ENCODE measurements around the gene NOC4L.
"Not testable (repeated sequence)": the region's sequence is repeated elsewhere in the genome, so short reads cannot be mapped to it uniquely, and the experiment has no call there.

NOC4L gene

DNA sequence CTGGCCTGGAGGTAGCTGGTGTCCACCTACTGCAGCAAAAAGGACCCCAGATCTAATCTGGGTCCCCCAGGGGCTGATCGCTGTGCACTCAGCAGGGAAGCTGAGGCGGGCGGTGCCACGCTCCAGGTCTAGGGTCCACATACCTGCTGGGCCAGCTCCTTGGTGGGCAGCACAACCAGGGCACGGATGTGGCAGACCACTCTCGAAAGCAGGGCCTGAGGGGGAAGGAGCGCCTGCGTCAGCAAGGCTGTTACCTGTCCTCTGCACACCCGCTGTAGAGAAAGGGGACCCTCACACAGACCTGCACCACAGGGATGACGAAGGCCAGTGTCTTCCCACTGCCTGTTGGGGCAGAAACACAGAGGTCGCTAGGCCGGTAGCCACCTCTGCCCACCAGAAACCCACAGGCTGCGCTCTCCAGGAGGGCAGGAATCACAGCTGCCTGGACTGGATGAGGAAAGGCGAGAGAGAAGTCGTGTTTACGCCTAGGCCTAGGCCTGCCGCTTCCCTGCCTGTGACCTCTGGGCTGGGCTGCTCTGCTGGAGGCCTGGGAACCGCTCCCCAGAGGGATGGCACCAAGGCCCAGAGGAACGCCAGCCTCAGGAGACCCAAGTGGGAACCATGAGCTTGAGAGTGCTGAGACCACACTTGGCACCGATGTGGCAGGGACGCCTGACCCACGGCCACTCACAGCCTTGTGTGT lies 2.1 kb upstream of the NOC4L start:
- DNase-seq (ENCODE audit: insufficient read length, low spot score) (no peak), FAIRE-seq (no peak)

GRCh38 chr12:132142679-132143335 lies 1.4 kb upstream of the NOC4L start:
- FAIRE-seq, result no peak
- no peak for DNase-seq (ENCODE audit: insufficient read length, low spot score)

DNA sequence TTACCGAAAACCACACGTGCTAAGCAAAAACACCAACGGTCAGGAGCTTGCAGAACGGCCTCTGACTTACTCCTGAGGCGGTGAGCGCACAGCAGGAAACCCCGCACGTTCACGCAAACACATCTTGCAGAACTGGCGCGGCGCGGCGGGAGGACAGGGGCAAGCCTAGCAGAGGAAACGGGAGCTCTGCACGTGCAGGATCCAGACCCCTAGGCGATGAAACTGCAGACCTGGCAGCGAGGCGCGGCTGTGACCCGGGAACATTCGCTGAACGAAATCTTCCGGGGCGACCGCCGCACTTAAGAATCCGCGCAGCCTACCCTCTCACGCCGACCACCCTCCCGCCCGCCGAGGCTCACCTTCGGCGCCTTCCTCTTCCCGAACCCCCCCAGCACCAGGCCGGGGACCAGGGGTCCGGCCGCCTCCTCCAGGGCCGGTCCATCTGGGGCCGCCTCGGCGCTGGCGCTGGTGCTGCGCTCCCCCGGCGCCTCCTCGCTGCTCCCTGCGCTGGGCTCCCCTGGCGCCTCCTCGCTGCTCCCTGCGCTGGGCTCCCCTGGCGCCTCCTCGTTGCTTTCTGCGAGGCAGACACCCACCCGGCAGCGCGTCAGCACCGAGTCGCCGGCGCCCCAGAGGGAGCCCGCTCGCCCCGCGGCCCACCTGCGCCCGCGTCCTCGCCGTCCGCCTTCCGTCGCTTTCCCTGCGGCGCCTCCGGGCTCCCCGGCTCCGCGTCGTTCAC lies 753 bp upstream of the NOC4L start:
- FAIRE-seq (no peak), DNase-seq (ENCODE audit: insufficient read length, low spot score) (no peak)

DNA sequence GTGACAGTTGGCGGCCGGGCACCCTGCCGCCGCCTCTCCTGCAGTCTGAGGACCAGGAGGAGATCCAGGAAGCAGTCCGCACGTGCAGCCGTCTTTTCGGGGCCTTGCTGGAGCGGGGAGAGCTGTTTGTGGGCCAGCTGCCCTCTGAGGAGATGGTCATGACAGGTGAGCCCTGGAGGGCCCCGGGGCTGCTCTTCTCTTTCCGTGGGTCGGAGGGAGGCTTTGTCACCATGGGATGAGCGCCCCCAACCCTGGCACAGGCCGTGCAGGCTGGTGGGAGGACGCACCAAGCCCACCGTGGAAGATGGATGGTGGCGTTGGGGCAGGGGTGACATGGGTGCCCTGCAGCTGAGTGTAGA lies 532 bp downstream of the NOC4L start:
- no peak for FAIRE-seq
- DNase-seq (ENCODE audit: insufficient read length, low spot score), result no peak

DNA sequence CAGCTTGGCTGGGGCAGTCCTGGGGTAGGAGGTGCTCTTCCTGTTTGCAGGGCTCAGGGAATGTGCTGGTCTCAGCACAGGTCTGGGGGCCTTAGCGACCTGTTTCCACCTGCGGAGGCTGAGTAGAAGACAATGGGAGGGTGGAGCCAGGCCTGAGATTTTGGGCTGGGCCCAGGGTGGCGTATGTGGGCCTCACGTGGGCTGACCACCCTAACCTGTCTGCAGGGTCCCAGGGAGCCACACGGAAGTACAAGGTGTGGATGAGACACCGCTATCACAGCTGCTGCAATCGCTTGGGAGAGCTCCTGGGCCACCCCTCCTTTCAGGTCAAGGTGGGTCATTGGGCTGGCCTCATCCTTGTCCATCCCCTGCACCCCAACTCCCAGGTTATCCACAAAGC lies 1.1 kb downstream of the NOC4L start:
- DNase-seq (ENCODE audit: insufficient read length, low spot score), result no peak
- FAIRE-seq, result no peak

GRCh38 chr12:132146098-132146497 lies 1.8 kb downstream of the NOC4L start:
- no peak for DNase-seq (ENCODE audit: insufficient read length, low spot score)
- FAIRE-seq, result no peak

- FAIRE-seq (no peak), DNase-seq (ENCODE audit: insufficient read length, low spot score) (no peak)
Observed at GRCh38 chr12:132146772-132147422, 2.6 kb downstream of the NOC4L start.

- DNase-seq (ENCODE audit: insufficient read length, low spot score) (no peak), FAIRE-seq (no peak)
Observed at GRCh38 chr12:132147423-132148367, 3.4 kb downstream of the NOC4L start.

- DNase-seq (ENCODE audit: insufficient read length, low spot score) (no peak), FAIRE-seq (no peak)
Observed at GRCh38 chr12:132148368-132149045, 4.2 kb downstream of the NOC4L start.

GRCh38 chr12:132149526-132149925 lies 5.3 kb downstream of the NOC4L start:
- not testable (repeated sequence) for DNase-seq (ENCODE audit: insufficient read length, low spot score)
- FAIRE-seq, result peak; percentile 81

DNA sequence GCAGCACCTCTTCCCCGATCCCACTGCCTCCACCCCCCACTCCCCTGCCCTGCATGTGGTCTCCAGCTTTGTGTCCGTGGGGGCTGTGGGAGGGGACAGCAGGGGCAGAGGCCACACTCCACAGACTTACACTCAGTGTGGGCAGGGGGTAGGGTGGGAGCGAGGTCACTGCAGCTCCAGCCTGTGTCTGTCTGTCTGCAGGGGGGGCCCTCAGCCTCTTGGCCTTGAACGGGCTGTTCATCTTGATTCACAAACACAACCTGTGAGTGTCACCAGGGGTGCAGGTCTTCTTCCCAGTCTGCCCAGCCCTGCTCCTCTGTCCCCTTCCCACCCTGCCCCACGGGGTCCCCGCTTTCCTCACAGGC lies 6.5 kb downstream of the NOC4L start:
- DNase-seq (ENCODE audit: insufficient read length, low spot score), result no peak
- no peak for FAIRE-seq

DNA sequence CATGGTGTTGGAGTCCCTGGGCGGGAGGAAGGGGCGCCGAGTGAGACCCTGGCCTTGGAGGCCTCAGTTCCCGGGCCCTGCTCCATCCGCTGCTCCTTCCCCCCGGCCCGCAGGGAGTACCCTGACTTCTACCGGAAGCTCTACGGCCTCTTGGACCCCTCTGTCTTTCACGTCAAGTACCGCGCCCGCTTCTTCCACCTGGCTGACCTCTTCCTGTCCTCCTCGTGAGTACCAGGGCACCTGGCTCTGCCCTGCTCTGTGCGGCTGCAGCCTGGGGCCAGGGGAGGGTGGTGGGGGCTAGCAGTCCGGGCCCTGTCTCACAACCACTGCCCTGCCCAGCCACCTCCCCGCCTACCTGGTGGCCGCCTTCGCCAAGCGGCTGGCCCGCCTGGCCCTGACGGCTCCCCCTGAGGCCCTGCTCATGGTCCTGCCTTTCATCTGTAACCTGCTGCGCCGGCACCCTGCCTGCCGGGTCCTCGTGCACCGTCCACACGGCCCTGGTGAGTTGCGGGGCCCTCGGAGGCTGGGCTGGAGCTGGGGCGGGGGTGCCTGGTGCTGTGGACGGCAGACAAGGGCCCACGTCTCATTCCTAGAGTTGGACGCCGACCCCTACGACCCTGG lies 7.0 kb downstream of the NOC4L start:
- DNase-seq (ENCODE audit: insufficient read length, low spot score) (no peak), FAIRE-seq (no peak)

DNA sequence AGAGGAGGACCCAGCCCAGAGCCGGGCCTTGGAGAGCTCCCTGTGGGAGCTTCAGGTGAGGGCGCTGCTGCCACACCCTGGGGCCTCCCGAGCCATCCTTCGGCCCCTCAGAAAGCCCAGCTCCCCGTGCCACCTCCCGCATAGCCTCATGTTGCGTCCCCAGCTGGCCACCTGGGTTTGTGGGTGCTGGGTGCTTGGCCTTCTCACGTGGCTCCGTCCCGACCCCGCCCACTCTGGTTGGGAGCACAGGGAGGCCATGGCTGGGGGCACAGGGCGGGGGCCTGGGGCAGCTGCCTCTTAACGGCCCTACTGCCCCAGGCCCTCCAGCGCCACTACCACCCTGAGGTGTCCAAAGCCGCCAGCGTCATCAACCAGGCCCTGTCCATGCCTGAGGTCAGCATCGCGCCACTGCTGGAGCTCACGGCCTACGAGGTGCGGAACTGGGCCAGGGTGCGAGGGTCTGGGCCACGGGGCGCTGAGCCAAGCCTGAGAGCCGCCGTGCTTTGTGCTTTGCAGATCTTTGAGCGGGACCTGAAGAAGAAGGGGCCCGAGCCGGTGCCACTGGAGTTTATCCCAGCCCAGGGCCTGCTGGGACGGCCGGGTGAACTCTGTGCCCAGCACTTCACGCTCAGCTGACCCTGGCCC lies 7.6 kb downstream of the NOC4L start:
- DNase-seq (ENCODE audit: insufficient read length, low spot score), result no peak
- no peak for FAIRE-seq

DNA sequence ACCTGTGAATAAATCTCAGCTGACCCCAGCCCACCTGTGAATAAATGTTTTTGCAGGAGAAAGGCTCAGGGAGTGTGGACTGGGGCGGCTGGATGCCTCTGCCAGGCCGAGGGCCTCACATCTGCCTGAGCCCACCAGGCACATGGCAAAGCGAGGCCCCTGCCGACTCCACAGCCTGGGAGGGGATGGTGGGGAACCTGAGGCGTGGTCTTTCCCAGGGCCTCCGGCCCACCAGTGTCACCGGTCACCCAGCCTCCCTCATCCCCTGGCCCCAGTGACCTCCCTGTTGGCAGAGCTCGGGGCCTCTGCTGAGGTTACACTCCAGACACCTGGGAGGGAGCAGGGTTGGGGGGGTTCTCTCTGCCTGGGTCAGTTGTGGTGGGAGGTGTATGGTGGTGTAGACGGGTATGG lies 8.2 kb downstream of the NOC4L start:
- DNase-seq (ENCODE audit: insufficient read length, low spot score), result no peak
- FAIRE-seq, result no peak

- no peak for DNase-seq (ENCODE audit: insufficient read length, low spot score)
- FAIRE-seq, result no peak
Observed at GRCh38 chr12:132152953-132153352, 8.7 kb downstream of the NOC4L start.

GRCh38 chr12:132153501-132154340 lies 9.5 kb downstream of the NOC4L start:
- peak; percentile 84 for DNase-seq (ENCODE audit: insufficient read length, low spot score)
- no peak for FAIRE-seq

DNA sequence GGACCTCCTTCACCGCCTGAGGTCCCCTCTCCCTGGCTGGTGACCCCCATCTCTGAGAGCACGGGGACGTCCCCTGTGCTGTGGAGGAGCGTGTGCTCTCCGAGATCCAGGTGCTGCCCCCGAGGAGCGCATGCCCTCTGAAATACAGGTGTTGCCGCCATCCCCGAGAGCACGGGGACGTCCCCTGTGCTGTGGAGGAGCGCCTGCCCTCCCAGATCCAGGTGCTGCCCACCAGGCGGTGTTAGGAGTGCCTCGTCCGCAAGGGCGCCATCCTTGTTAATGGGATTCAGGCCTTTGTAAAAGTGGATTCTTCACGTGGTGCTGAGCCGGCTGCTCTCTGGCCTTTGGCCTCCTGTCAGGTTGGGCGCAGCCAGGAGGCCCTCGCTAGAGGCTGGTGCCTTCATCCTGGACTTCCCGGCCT lies 10.1 kb downstream of the NOC4L start:
- FAIRE-seq, result no peak
- DNase-seq (ENCODE audit: insufficient read length, low spot score), result no peak
